ENCODE results near the gene RAPGEF6. TPM values are rescaled to one million over a fixed set of nuclear protein-coding genes. Genes with fewer than 3 reads are reported as not detected.

Gene RAPGEF6
- 10 to 100 TPM in 1 of 4 donors, 1 to 10 TPM in 3; 7.2 to 11.7 (median 8.5) TPM for total RNA-seq

GRCh38 chr5:131634996-131635683, at the start of gene RAPGEF6:
Gene RAPGEF6 (minus strand): TSS chr5:131635229. CDS start chr5:131635030, 199 bp downstream.
- Histone ChIP-seq H3K27ac (peak within 1 kb of the TSS; percentile 96 to 99 (median 98)), H3K36me3 (no peaks in the 10 kb centered on the region), H3K4me1 (peaks cover 32 to 46% of the 10 kb centered on the region in 2 donors), H3K4me3 (peak within 1 kb of the TSS; percentile 74 to 97 (median 82)), H3K9me3 (no peaks in the 10 kb centered on the region), H3K27me3 (no peaks in the 10 kb centered on the region)
- ATAC-seq (peak; percentile 96 to 98), DNase-seq (peak; percentile 99)
- TF ChIP-seq CTCF (IDR thresholded peaks at IDR 0.05 in 4 of 5, conservative IDR thresholded peaks at IDR 0.05 in 1 of 5) (peak in 4 of 5 experiments; percentile 12 to 53 (median 36)), POLR2A (IDR thresholded peaks at IDR 0.05) (peak; percentile 87 to 93)
- intact Hi-C loops (cut with DNase I; ENCODE audit: low total_unique reads) (loop anchor here (1.0 to 10.0 kb wide), 5 partner anchors 38 to 860 kb away; partner anchors contain the start of genes FNIP1 and IRF1), in situ Hi-C loops (cut with MboI; ENCODE audit: low sequenced_read_pairs in 4 of 4) (loop anchor here in 3 of 4 donors (5.0 to 25.0 kb wide), 3 partner anchors 160 to 473 kb away; partner anchors contain the start of genes FNIP1 (in 3 of the 3), HINT1 (in 1 of the 3) and LYRM7 (in 1 of the 3))

- intact Hi-C loops (cut with DNase I; ENCODE audit: low total_unique reads), result no loop called here
Measured at GRCh38 chr5:131684595-131684994, 49.6 kb upstream of the RAPGEF6 start.

GRCh38 chr5:131684051-131684450, 49.0 kb upstream of the RAPGEF6 start:
- intact Hi-C loops (cut with DNase I; ENCODE audit: low total_unique reads) (no loop called here), in situ Hi-C loops (cut with MboI; ENCODE audit: low sequenced_read_pairs in 4 of 4) (no loop called here)
- Histone ChIP-seq H3K4me3 (no peak overlapping the region), H3K27me3 (no peaks in the 10 kb centered on the region), H3K27ac (no peak overlapping the region), H3K36me3 (peaks cover 0 to 14% of the 10 kb centered on the region in 2 donors), H3K4me1 (peaks cover 3% of the 10 kb centered on the region in 2 donors), H3K9me3 (no peaks in the 10 kb centered on the region)
- DNase-seq, result no peak
- no peak for TF ChIP-seq CTCF (IDR thresholded peaks at IDR 0.05 in 4 of 5, conservative IDR thresholded peaks at IDR 0.05 in 1 of 5)
- TF ChIP-seq POLR2A (IDR thresholded peaks at IDR 0.05), result no peak
- no peak for ATAC-seq

More at GRCh38 chr5:131684595-131684994, 49.6 kb upstream of the RAPGEF6 start:
- Histone ChIP-seq H3K36me3 (peaks cover 0 to 18% of the 10 kb centered on the region in 2 donors), H3K4me3 (no peak overlapping the region), H3K4me1 (peaks cover 3% of the 10 kb centered on the region in 2 donors), H3K27ac (no peak overlapping the region), H3K27me3 (no peaks in the 10 kb centered on the region), H3K9me3 (no peaks in the 10 kb centered on the region)
- no peak for ATAC-seq
- TF ChIP-seq POLR2A (IDR thresholded peaks at IDR 0.05), result no peak
- TF ChIP-seq CTCF (IDR thresholded peaks at IDR 0.05 in 4 of 5, conservative IDR thresholded peaks at IDR 0.05 in 1 of 5), result no peak
- in situ Hi-C loops (cut with MboI; ENCODE audit: low sequenced_read_pairs in 4 of 4), result no loop called here
- no peak for DNase-seq

- Histone ChIP-seq H3K27ac (no peak overlapping the region), H3K4me1 (peaks cover 4 to 8% of the 10 kb centered on the region in 2 donors), H3K9me3 (no peaks in the 10 kb centered on the region), H3K36me3 (peaks cover 0 to 27% of the 10 kb centered on the region in 2 donors), H3K4me3 (no peak overlapping the region), H3K27me3 (no peaks in the 10 kb centered on the region)
- DNase-seq, result no peak
- in situ Hi-C loops (cut with MboI; ENCODE audit: low sequenced_read_pairs in 4 of 4), result no loop called here
- TF ChIP-seq CTCF (IDR thresholded peaks at IDR 0.05 in 4 of 5, conservative IDR thresholded peaks at IDR 0.05 in 1 of 5) (no peak), POLR2A (IDR thresholded peaks at IDR 0.05) (no peak)
- no peak for ATAC-seq
- intact Hi-C loops (cut with DNase I; ENCODE audit: low total_unique reads), result no loop called here
Measured at GRCh38 chr5:131682826-131683225, 47.8 kb upstream of the RAPGEF6 start.
